Activated CD4-positive, alpha-beta T cell treated with anti-CD3 and anti-CD28 coated beads for 4 hours (primary cell): ENCODE measurements around the gene IFI44.
A peak's percentile ranks its signal among the peaks of the same experiment; 100 is the strongest.

Experiments used
- DNase-seq, 2 donors: peaks; one replicate each; pipeline ENCODE4 v3.0.0-alpha.2; 2020

IFI44 gene

GRCh38 chr1:78652019-78652560 is 2.5 kb downstream of the IFI44 start:
- no peak for DNase-seq

DNA sequence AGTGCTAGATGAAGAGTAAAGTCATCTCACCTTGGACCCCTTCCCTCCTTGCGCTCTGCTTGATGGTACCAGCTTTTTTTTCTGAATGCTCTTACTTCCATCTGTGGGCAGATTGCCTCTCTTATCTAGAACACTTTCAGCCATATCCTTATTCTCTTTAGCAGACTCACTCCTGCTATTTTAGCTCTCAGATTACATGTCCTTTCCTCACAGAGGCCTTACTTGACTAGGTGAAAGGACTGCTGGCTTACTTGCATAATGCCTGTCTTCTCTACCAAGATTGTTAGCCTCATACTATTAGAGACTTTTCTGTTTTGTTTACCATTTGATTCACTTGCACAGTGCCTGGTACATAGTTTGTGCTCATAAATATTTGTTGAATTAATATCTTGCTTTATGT is 9.3 kb downstream of the IFI44 start:
- DNase-seq = no peak

DNA sequence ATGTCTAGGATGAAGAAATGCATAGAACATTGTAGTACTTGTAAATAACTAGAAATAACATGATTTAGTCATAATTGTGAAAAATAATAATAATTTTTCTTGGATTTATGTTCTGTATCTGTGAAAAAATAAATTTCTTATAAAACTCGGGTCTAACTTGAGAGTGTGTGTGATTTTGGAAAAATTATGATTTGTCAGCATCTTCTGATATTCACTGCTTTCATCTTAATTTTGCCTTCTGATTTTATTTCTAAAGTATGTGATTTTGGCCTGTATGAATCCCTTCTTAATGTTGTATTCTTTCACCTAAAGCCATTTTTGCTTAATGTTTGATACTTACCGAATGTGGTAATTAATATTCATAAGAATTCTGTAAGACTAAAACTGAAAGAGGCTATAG is 14.3 kb downstream of the IFI44 start:
- DNase-seq = no peak

DNA sequence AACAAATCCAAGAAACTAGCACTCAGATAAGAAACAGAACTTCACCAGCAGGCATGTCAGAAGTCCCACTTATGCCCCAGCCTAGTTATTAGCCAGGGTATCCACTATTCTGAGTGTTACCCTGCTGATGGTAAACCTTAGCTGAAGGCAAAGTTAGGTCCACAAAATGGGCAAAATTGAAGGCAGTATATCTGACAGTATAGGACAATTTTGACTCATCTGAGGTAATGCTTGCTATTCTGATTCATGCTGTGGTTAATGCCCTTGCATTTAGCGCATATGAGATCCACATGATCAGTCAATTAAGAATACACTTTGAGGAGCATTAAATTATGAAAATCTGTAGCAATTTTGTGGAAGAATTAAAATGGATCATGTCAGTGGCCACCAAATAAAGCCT is 15.1 kb downstream of the IFI44 start:
- DNase-seq = no peak

GRCh38 chr1:78665809-78666208 is 16.2 kb downstream of the IFI44 start:
- DNase-seq = no peak

GRCh38 chr1:78667939-78668338 is 18.3 kb downstream of the IFI44 start:
- DNase-seq = no peak

DNA sequence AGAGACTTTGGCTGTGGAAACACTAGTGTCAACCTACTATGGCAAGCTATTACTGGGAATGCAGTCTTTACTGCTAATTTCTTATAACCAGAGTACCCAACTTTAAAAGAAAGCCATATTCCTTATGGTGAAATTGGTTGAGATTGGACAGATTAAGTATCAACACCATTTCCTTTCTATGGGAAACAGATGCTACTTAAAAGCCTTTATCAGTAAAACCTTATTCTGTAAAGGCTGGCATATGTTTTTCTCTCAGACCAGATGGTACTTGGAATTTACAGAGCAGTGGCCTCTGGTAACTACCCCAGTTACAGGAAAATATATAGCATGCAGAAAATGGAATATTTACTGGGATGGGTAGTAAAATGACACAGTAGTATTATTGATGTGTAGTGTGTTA is 18.8 kb downstream of the IFI44 start:
- no peak for DNase-seq

- DNase-seq = no peak
These were observed 22.8 kb downstream of the IFI44 start for GRCh38 chr1:78672428-78672827.

GRCh38 chr1:78673120-78673519 is 23.5 kb downstream of the IFI44 start:
- DNase-seq = no peak

GRCh38 chr1:78676347-78676982 is 26.8 kb downstream of the IFI44 start:
- DNase-seq = peak; percentile 63 to 72

DNA sequence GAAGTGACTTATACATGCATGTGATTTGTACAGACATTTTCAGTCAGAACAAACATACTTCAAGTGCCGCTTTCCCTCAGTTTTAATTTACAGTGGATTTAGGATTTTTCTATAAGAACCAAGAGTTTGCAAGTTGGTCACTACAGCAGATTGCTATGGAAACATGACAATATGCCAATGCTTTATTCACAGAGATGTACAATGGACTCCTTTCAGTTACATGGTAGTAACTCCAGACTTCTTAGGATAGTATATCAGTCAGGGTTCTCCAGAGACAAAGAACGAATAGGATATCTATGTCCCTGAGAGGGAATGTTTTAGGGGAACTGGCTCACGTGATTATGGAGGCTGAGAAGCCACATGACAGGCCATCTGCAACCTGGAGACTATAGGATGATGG is 27.4 kb downstream of the IFI44 start:
- DNase-seq = no peak

- DNase-seq = no peak
These were observed 28.2 kb downstream of the IFI44 start for GRCh38 chr1:78677788-78678187.

DNA sequence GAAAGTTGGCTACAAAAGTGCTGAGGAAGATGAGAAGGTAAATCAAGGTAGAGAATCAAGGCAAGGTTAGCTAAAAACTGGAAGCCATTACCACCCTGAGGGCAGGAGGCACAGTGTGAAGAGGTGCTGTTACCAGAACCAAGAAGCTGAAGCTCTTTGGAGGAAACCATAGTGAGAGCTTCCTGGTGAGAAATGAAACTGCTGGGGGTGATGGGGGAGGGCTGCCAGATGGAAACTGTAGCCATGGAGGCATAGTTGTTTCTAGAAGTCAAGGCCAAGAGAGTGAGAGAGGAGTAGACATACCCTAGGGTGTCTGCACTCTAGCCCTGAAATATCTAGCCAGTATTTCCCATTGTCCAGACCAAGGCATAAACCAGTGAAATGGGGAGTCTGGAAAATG is 28.7 kb downstream of the IFI44 start:
- DNase-seq = no peak

GRCh38 chr1:78681265-78681664 is 31.6 kb downstream of the IFI44 start:
- DNase-seq = no peak

GRCh38 chr1:78682496-78682895 is 32.9 kb downstream of the IFI44 start:
- DNase-seq = no peak

- DNase-seq = no peak
These were observed 33.4 kb downstream of the IFI44 start for GRCh38 chr1:78683079-78683478.

DNA sequence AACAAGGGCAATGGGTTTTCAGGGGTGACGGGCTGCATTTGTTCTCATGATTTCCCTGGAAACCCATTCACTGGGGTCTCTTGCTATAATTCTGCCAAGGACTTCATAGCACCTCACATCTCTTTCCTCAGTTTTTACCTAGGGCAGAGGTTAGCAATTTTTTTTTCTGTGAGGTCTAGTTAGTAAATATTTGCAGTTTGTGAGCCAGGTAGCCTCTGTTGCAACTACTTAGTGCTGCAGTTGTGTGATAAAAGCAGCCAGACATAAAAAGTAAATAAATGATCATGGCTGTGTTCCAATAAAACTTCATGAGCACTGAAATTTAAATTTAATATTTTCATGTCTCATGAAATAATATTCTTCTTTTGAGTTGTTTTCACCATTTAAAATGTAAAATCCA is 37.7 kb downstream of the IFI44 start:
- no peak for DNase-seq

GRCh38 chr1:78687914-78688313 is 38.3 kb downstream of the IFI44 start:
- no peak for DNase-seq

GRCh38 chr1:78688697-78689096 is 39.1 kb downstream of the IFI44 start:
- DNase-seq = no peak

DNA sequence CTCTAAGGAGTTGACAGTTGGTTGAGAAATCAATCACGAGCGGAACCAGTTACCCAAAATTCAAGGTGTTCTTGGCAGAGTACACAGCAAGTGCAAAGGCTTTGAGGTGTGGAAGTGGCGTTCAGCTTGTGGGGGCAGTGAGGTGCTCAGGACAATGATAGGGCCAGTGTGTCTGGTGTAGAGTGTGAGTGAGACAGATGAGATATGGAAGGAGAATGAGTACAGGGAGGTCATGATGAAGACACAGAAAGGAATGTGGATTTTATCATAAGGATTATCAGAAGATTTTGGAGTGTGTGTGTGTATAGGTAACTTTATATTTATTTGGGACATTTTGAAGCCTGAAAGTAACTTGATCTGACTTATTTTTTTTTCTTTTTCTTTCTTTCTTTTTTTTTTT is 40.9 kb downstream of the IFI44 start:
- no peak for DNase-seq

GRCh38 chr1:78691995-78692747 is 42.5 kb downstream of the IFI44 start:
- DNase-seq = no peak

DNA sequence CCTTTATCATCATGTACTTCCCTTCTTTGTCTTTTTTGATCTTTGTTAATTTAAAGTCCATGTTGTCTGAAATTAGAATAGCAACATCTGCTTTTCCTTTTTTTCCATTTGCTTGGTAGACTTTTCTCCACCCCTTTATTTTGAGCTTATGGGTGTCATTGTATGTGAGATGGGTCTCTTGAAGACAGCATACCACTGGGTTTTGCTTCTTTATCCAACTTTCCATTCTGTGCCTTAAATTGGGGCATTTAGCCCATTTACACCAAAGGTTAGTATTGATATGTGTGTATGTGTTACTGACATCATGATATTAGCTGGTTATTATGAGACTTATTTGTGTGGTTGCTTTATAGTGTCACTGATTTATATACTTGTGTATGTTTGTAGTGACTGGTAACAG is 50.2 kb downstream of the IFI44 start:
- DNase-seq = no peak

GRCh38 chr1:78702426-78702825 is 52.8 kb downstream of the IFI44 start:
- no peak for DNase-seq

DNA sequence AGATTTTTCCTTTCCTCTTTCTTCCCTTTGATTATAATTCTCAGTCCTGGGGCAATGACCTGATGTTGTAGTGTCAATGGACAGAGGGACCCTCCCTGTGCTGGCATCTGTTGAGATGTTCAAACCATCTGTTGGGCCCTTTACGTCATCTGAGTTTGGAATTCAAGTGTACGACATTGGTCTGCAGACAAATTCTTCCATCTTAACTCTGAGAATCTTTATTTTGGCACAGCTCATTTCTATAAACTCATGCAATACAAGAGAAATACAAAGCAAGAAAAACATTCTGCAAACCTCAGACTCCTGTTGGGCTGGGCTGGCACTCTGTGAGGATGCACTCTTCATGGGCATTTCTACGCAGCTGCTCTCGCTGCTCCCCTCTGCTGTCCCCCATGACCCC is 54.2 kb downstream of the IFI44 start:
- no peak for DNase-seq
